Smooth muscle cell (in vitro differentiated cells): ENCODE data around the gene MEIS2. TPM values are rescaled to one million over a fixed set of nuclear protein-coding genes. Genes with fewer than 3 reads are reported as not detected.

ENCODE experiments used
- DNase-seq: peaks from one replicate; lab custom pipeline; 2025; ENCODE audit not compliant: unreplicated experiment; lab: John Stamatoyannopoulos, UW
- H2AFZ ChIP-seq: fragments of 200-600 bp; sonication (generic); 2 replicates; pipeline ENCODE4 v1.6.0; 2016; ENCODE audit warnings: antibody characterized with exemption, low read depth, mild to moderate bottlenecking
- H3F3A ChIP-seq: fragments of 200-600 bp; sonication (generic); 2 replicates; pipeline ENCODE4 v1.6.0; 2017; ENCODE audit warnings: antibody characterized with exemption, low read depth
- H3K27ac ChIP-seq: fragments of 200-600 bp; sonication (generic); 2 replicates; pipeline ENCODE4 v1.5.1; 2016; ENCODE audit warnings: low read depth, mild to moderate bottlenecking
- H3K27me3 ChIP-seq: fragments of 200-600 bp; sonication (generic); 2 replicates; pipeline ENCODE4 v1.6.1; 2016; ENCODE audit warnings: low read depth, mild to moderate bottlenecking
- H3K36me3 ChIP-seq: fragments of 200-600 bp; sonication (generic); 2 replicates; pipeline ENCODE4 v1.5.1; 2016; ENCODE audit warnings: low read depth
- H3K4me1 ChIP-seq: fragments of 200-600 bp; sonication (generic); 2 replicates; pipeline ENCODE4 v1.5.1; 2016; ENCODE audit warnings: low read depth
- H3K4me2 ChIP-seq: fragments of 200-600 bp; sonication (generic); 2 replicates; pipeline ENCODE4 v1.6.0; 2016; ENCODE audit warnings: mild to moderate bottlenecking
- H3K4me3 ChIP-seq: fragments of 200-600 bp; sonication (generic); 2 replicates; pipeline ENCODE4 v1.5.1; 2016; ENCODE audit warnings: mild to moderate bottlenecking
- H3K79me2 ChIP-seq: fragments of 200-600 bp; sonication (generic); 2 replicates; pipeline ENCODE4 v1.6.0; 2016; ENCODE audit warnings: low read depth, mild to moderate bottlenecking
- H3K9ac ChIP-seq: fragments of 200-600 bp; sonication (generic); 2 replicates; pipeline ENCODE4 v1.6.0; 2016; ENCODE audit warnings: low read depth
- H3K9me3 ChIP-seq: fragments of 200-600 bp; sonication (generic); replicated peaks from 2 replicates; pipeline ENCODE4 v1.5.1; 2016; ENCODE audit warnings: low read depth
- H4K20me1 ChIP-seq: fragments of 200-600 bp; sonication (generic); 2 replicates; pipeline ENCODE4 v1.6.0; 2016; ENCODE audit warnings: low read depth
- WGBS: methylation state at CpG from one replicate; pipeline ENCODE4 v1.1.7; 2016; ENCODE audit warnings: low lambda C conversion rate; 5-methylcytosine and 5-hydroxymethylcytosine counted together
- polyA plus RNA-seq: library from polyadenylated mRNA; unstranded; fragments of >200 nt; fragmentation: Nextera tagmentation; extraction: Ambion mirVana; gene quantifications from 2 replicates; pipeline ENCODE4 v1.2.1, GENCODE V29; 2016
- total RNA-seq: library from RNA; depleted of rRNA; stranded (reverse); fragments of >200 nt; gene quantifications from 2 replicates; pipeline ENCODE4 v1.2.3, GENCODE V29; 2014
- TF ChIP-seq, protein P1 (sequence below): fragments of 200-600 bp; sonication (generic); IDR thresholded peaks from 2 replicates; pipeline ENCODE4 v1.5.1; 2017; ENCODE audit warnings: borderline replicate concordance, mild to moderate bottlenecking, antibody characterized with exemption; ENCODE audit not compliant: insufficient read depth, poor library complexity, severe bottlenecking

Gene MEIS2
- total and polyA plus RNA-seq, 2 experiments from 2014 or later, result 13.0 to 33.4 TPM

- Histone ChIP-seq H2AFZ (no peak overlapping the region), H3K4me2 (peak overlapping the region; percentile 75), H3K4me3 (peak overlapping the region; percentile 24), H3K27me3 (no peaks in the 10 kb centered on the region), H3K9me3 (no peaks in the 10 kb centered on the region), H3F3A (no peaks in the 10 kb centered on the region), H3K36me3 (peaks cover 7% of the 10 kb centered on the region), H4K20me1 (peaks cover 9% of the 10 kb centered on the region), H3K27ac (no peak overlapping the region), H3K79me2 (peaks cover 20% of the 10 kb centered on the region), H3K4me1 (peaks cover 46% of the 10 kb centered on the region), H3K9ac (no peak overlapping the region)
- no peak for DNase-seq
- TF ChIP-seq, protein P1, sequence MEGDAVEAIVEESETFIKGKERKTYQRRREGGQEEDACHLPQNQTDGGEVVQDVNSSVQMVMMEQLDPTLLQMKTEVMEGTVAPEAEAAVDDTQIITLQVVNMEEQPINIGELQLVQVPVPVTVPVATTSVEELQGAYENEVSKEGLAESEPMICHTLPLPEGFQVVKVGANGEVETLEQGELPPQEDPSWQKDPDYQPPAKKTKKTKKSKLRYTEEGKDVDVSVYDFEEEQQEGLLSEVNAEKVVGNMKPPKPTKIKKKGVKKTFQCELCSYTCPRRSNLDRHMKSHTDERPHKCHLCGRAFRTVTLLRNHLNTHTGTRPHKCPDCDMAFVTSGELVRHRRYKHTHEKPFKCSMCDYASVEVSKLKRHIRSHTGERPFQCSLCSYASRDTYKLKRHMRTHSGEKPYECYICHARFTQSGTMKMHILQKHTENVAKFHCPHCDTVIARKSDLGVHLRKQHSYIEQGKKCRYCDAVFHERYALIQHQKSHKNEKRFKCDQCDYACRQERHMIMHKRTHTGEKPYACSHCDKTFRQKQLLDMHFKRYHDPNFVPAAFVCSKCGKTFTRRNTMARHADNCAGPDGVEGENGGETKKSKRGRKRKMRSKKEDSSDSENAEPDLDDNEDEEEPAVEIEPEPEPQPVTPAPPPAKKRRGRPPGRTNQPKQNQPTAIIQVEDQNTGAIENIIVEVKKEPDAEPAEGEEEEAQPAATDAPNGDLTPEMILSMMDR, result no peak
- WGBS, result 42% methylated on average over 12 of the region's 12 CpGs
These were observed 54.2 kb downstream of the MEIS2 start for GRCh38 chr15:37045859-37046740.

GRCh38 chr15:37044915-37045648 lies 55.3 kb downstream of the MEIS2 start:
- 81% methylated on average over 5 of the region's 5 CpGs for WGBS
- Histone ChIP-seq H3K9ac (no peak overlapping the region), H3K4me2 (peak overlapping the region; percentile 75), H3K79me2 (peaks cover 20% of the 10 kb centered on the region), H3K27me3 (no peaks in the 10 kb centered on the region), H2AFZ (no peak overlapping the region), H3K4me1 (peaks cover 46% of the 10 kb centered on the region), H3K36me3 (peaks cover 4% of the 10 kb centered on the region), H3K4me3 (no peak overlapping the region), H3F3A (no peaks in the 10 kb centered on the region), H3K27ac (no peak overlapping the region), H3K9me3 (no peaks in the 10 kb centered on the region), H4K20me1 (peaks cover 9% of the 10 kb centered on the region)
- TF ChIP-seq, protein P1, result no peak
- DNase-seq, result no peak

DNA sequence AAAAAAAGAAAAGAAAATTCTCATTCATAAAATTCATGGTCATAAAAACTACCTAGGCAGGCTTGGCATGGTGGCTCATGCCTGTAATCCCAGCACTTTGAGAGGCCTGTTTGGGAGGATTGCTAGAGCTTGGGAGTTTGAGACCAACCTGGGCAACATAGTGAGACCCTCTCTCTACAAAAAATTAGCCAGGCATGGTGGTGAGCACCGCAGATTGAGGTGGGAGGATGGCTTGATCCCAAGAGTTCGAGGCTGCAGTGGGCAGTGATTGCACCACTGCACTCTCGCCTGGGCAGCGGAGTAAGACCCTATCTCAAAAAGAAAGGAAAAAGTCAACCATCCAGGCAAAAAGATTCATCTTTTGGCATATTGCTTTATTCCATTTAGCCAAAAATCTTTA lies 58.5 kb downstream of the MEIS2 start:
- Histone ChIP-seq H4K20me1 (peaks cover 19% of the 10 kb centered on the region), H3K4me2 (no peak overlapping the region), H3K9me3 (no peaks in the 10 kb centered on the region), H3F3A (no peaks in the 10 kb centered on the region), H2AFZ (no peak overlapping the region), H3K9ac (no peak overlapping the region), H3K27ac (no peak overlapping the region), H3K4me3 (no peak overlapping the region), H3K4me1 (peaks cover 33% of the 10 kb centered on the region), H3K36me3 (peaks cover 3% of the 10 kb centered on the region), H3K27me3 (no peaks in the 10 kb centered on the region), H3K79me2 (no peaks in the 10 kb centered on the region)
- TF ChIP-seq, protein P1, result no peak
- 99% methylated on average over 4 of the region's 4 CpGs for WGBS
- no peak for DNase-seq
